GM18520 (cell line): ENCODE measurements around the gene PATE3.

Source experiments
- ATAC-seq: cut with Tn5 transposase; IDR thresholded peaks from one replicate; pipeline ENCODE4 v1.9.1; 2021; ENCODE audit not compliant: unreplicated experiment

PATE3 gene

GRCh38 chr11:125835748-125836147 lies 47.8 kb downstream of the PATE3 start:
- no peak for ATAC-seq
